ENCODE measurements around the gene COL16A1.

Gene COL16A1

GRCh38 chr1:31615414-31615813, 88.4 kb downstream of the COL16A1 start:
- TF ChIP-seq CTCF (IDR thresholded peaks at IDR 0.05) = no peak

- no peak for TF ChIP-seq CTCF (IDR thresholded peaks at IDR 0.05)
These were observed 89.3 kb downstream of the COL16A1 start for GRCh38 chr1:31614414-31615005.

- no peak for TF ChIP-seq CTCF (IDR thresholded peaks at IDR 0.05)
These were observed 94.2 kb downstream of the COL16A1 start for GRCh38 chr1:31609514-31610118.

- no peak for TF ChIP-seq CTCF (IDR thresholded peaks at IDR 0.05)
These were observed 96.5 kb downstream of the COL16A1 start for GRCh38 chr1:31607360-31607759.

- no peak for TF ChIP-seq CTCF (IDR thresholded peaks at IDR 0.05)
These were observed 97.8 kb downstream of the COL16A1 start for GRCh38 chr1:31605908-31606427.

Data from LNCAP (cell line).